HFFc6 (cell line): ENCODE data around the gene DPYSL5. TPM values are rescaled to one million over a fixed set of nuclear protein-coding genes. Genes with fewer than 3 reads are reported as not detected.

Source experiments
- DNase-seq: peaks from one replicate; pipeline ENCODE4 v3.0.0-alpha.2; 2018
- H3K27ac Mint-ChIP-seq: 2 replicates; pipeline ENCODE4 v1.8.0; 2020; ENCODE audit warnings: mild to moderate bottlenecking, mixed read lengths
- H3K27me3 Mint-ChIP-seq: 2 replicates; pipeline ENCODE4 v1.8.0; 2021; ENCODE audit warnings: mild to moderate bottlenecking, moderate library complexity, mixed read lengths; ENCODE audit not compliant: insufficient read depth
- H3K36me3 Mint-ChIP-seq: 2 replicates; pipeline ENCODE4 v1.8.0; 2021; ENCODE audit warnings: low read depth, mixed read lengths
- H3K4me1 Mint-ChIP-seq: 2 replicates; pipeline ENCODE4 v1.8.0; 2020; ENCODE audit warnings: low read depth, mixed read lengths
- H3K4me3 Mint-ChIP-seq: 2 replicates; pipeline ENCODE4 v1.8.0; 2020; ENCODE audit warnings: mild to moderate bottlenecking, moderate library complexity, mixed read lengths
- H3K9me3 Mint-ChIP-seq: 2 replicates; pipeline ENCODE4 v1.8.0; 2020; ENCODE audit warnings: mild to moderate bottlenecking, mixed read lengths
- CTCF ChIP-seq: fragments of 200-600 bp; sonication (generic); IDR thresholded peaks from 2 replicates; pipeline ENCODE4 v1.5.0; 2021; ENCODE audit warnings: antibody characterized with exemption, mild to moderate bottlenecking
- total RNA-seq, 6 experiments: library from RNA; stranded (reverse); fragmentation: NEBNext Ultra II Directional; extraction: Animal tissue kit (Norgen Biotek cat#: 25700); gene quantifications; 2 replicates in 1 of 6; 3 replicates in 5 of 6; pipeline ENCODE4 v1.2.3, GENCODE V29; 2021

Gene DPYSL5
- total RNA-seq, 6 experiments from 2014 or later, result not detected

GRCh38 chr2:26816893-26817292 lies 31.0 kb upstream of the DPYSL5 start:
- peaks cover 24% of the 10 kb centered on the region for H3K27me3 Mint-ChIP-seq
- H3K27ac Mint-ChIP-seq, result no peak overlapping the region
- H3K36me3 Mint-ChIP-seq, result no peaks in the 10 kb centered on the region
- H3K4me1 Mint-ChIP-seq, result no peaks in the 10 kb centered on the region
- no peak for TF ChIP-seq CTCF
- no peak for DNase-seq
- H3K9me3 Mint-ChIP-seq, result peaks cover 4% of the 10 kb centered on the region; the same call in 1 of the 2 replicates
- H3K4me3 Mint-ChIP-seq, result no peak overlapping the region

GRCh38 chr2:26818255-26818654 lies 29.7 kb upstream of the DPYSL5 start:
- Mint-ChIP-seq H3K27me3 (peaks cover 22% of the 10 kb centered on the region), H3K9me3 (peaks cover 4% of the 10 kb centered on the region; the same call in 1 of the 2 replicates), H3K36me3 (no peaks in the 10 kb centered on the region), H3K4me3 (no peak overlapping the region), H3K27ac (no peak overlapping the region), H3K4me1 (no peaks in the 10 kb centered on the region)
- DNase-seq, result no peak
- no peak for TF ChIP-seq CTCF

GRCh38 chr2:26818972-26819371 lies 29.0 kb upstream of the DPYSL5 start:
- no peak overlapping the region for H3K27ac Mint-ChIP-seq

GRCh38 chr2:26820932-26821331 lies 27.0 kb upstream of the DPYSL5 start:
- Mint-ChIP-seq H3K4me1 (no peaks in the 10 kb centered on the region), H3K4me3 (peak overlapping the region; percentile 29; the same call in 1 of the 2 replicates), H3K36me3 (no peaks in the 10 kb centered on the region), H3K9me3 (no peaks in the 10 kb centered on the region), H3K27me3 (peaks cover 19% of the 10 kb centered on the region), H3K27ac (no peak overlapping the region)
- no peak for DNase-seq
- TF ChIP-seq CTCF, result no peak

More at GRCh38 chr2:26818972-26819371, 29.0 kb upstream of the DPYSL5 start:
- Mint-ChIP-seq H3K9me3 (peaks cover 4% of the 10 kb centered on the region; the same call in 1 of the 2 replicates), H3K4me3 (no peak overlapping the region), H3K36me3 (no peaks in the 10 kb centered on the region), H3K4me1 (no peaks in the 10 kb centered on the region), H3K27me3 (peaks cover 19% of the 10 kb centered on the region)
- TF ChIP-seq CTCF, result no peak
- DNase-seq, result no peak

- H3K36me3 Mint-ChIP-seq, result no peaks in the 10 kb centered on the region
- TF ChIP-seq CTCF, result no peak
- DNase-seq, result no peak
- no peaks in the 10 kb centered on the region for H3K4me1 Mint-ChIP-seq
- peaks cover 12% of the 10 kb centered on the region for H3K27me3 Mint-ChIP-seq
- no peaks in the 10 kb centered on the region for H3K9me3 Mint-ChIP-seq
- H3K4me3 Mint-ChIP-seq, result no peak overlapping the region
- H3K27ac Mint-ChIP-seq, result no peak overlapping the region
Observed at GRCh38 chr2:26822877-26823276, 25.1 kb upstream of the DPYSL5 start.
